Upper lobe of left lung (tissue), 6 donors: ENCODE measurements around the gene CFAP300. TPM values are rescaled to one million over a fixed set of nuclear protein-coding genes. Genes with fewer than 3 reads are reported as not detected.
A peak's percentile ranks its signal among the peaks of the same experiment; 100 is the strongest.

Experiments
- ATAC-seq, 2 donors: fragments of 200-7000 bp; cut with Tn5 transposase; one replicate each; pipeline ENCODE4 v1.9.1; 2022; ENCODE audit warnings: mild to moderate bottlenecking in 2 of 2, moderate library complexity in 2 of 2; ENCODE audit not compliant: low FRiP score in 2 of 2
- DNase-seq, 2 donors: peaks; one replicate each; pipeline ENCODE4 v3.0.0-alpha.2; 2019 to 2020
- H3K27ac ChIP-seq, 4 donors: fragments of 200-600 bp; sonication (generic); one replicate each; pipeline ENCODE4 v1.5.1; 2016 to 2019
- H3K27me3 ChIP-seq, 4 donors: fragments of 200-600 bp; sonication (generic); one replicate each; pipeline ENCODE4 v1.5.1; 2017 to 2019
- H3K36me3 ChIP-seq, 4 donors: fragments of 200-600 bp; sonication (generic); one replicate each; pipeline ENCODE4 v1.5.1; 2016 to 2019
- H3K4me1 ChIP-seq, 4 donors: fragments of 200-600 bp; sonication (generic); one replicate each; pipeline ENCODE4 v1.5.1; 2018 to 2019
- H3K4me3 ChIP-seq, 4 donors: fragments of 200-600 bp; sonication (generic); one replicate each; pipeline ENCODE4 v1.5.1; 2017 to 2019; ENCODE audit warnings: mild to moderate bottlenecking in 2 of 4, moderate library complexity in 1 of 4
- H3K9me3 ChIP-seq, 4 donors: fragments of 200-600 bp; sonication (generic); one replicate each; pipeline ENCODE4 v1.5.1; 2018 to 2019
- CTCF ChIP-seq, 6 experiments: fragments of 450-650 bp in 4 of 6; fragments of 200-600 bp in 2 of 6; sonication (generic) in 2 of 6; IDR thresholded peaks; one replicate each; pipeline ENCODE4 v1.5.1; 2016 to 2019; ENCODE audit warnings: antibody characterized with exemption in 6 of 6
- EP300 ChIP-seq, 4 donors: sonication (generic); formaldehyde crosslinking; IDR thresholded peaks; one replicate each; pipeline ENCODE4 v1.5.1; 2017; ENCODE audit warnings: antibody characterized with exemption in 4 of 4, control low read depth in 2 of 4
- POLR2A ChIP-seq, 4 donors: fragments of 450-650 bp; IDR thresholded peaks; one replicate each; pipeline ENCODE4 v1.5.1; 2016 to 2017; ENCODE audit warnings: antibody characterized with exemption in 4 of 4, mild to moderate bottlenecking in 2 of 4
- POLR2AphosphoS5 ChIP-seq, 2 donors: sonication (generic); formaldehyde crosslinking; IDR thresholded peaks; one replicate each; pipeline ENCODE4 v1.5.1; 2017; ENCODE audit warnings: antibody characterized with exemption in 2 of 2
- WGBS, 2 donors: methylation state at CpG; one replicate each; pipeline ENCODE4 v1.1.5; 2017 to 2018; 5-methylcytosine and 5-hydroxymethylcytosine counted together
- total RNA-seq, 6 donors: library from RNA; depleted of rRNA in 4 of 6; stranded (reverse); fragments of >200 nt in 4 of 6; gene quantifications; one replicate each; pipeline versions ENCODE4 v1.1.0 to v1.2.1, GENCODE V29; 2016 to 2021
- donor health status: DM: no; HTN: no; CAD: no; lungs with moderate emphysema.
- donor health status: DM: no; HTN: yes; CAD: no; lungs with severe emphysema.

CFAP300 gene
- total RNA-seq, 6 donors from 2014 or later, result 1.2 to 15.9 (median 4.2) TPM

DNA sequence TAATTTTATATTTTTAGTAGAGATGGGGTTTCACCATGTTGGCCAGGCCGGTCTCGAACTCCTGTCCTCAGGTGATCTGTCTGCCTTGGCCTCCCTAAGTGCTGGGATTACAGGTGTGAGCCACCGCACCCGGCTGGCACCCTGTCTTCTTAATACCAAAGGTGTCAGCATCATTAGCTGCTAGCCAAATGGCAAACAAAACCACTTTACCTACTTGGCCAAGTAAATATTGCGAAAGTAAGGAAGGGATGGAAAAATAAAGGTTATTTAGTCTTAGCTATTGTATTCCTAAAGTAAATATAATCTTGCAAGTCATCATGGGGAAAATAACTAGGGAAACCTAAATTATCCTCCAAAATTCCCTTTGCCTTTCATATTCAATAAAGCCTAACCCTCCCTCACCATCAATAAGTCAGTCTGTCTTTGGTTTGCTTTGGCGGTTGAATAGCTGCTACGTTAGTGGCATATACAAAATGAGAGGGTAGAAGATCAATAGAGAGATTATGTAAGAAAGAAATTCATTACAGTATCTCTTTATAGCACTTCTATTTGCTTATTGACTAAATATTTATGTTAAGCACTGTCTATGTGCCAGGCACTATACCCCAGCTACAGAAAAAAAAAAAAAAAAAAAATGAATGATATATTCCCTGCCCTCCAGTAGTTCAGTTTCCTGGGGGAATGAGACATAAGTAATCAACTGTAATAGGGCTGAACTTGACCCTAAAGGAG is 40.2 kb upstream of the CFAP300 start:
- Histone ChIP-seq H3K9me3 (no peaks in the 10 kb centered on the region), H3K27ac (peak overlapping the region; percentile 57 to 74 (median 64)), H3K4me3 (no peak overlapping the region), H3K4me1 (peaks cover 7 to 20% (median 14%) of the 10 kb centered on the region in 4 donors), H3K27me3 (no peaks in the 10 kb centered on the region), H3K36me3 (no peaks in the 10 kb centered on the region)
- DNase-seq (peak in 1 of 2 donors; percentile 48), ATAC-seq (no peak)
- WGBS, 2 donors, result 78 to 79% methylated on average over 7 of the region's 7 CpGs
- peak in 1 of 4 donors; percentile 49 for TF ChIP-seq EP300 (IDR thresholded peaks at IDR 0.05)
- no peak for TF ChIP-seq POLR2A (IDR thresholded peaks at IDR 0.05)

DNA sequence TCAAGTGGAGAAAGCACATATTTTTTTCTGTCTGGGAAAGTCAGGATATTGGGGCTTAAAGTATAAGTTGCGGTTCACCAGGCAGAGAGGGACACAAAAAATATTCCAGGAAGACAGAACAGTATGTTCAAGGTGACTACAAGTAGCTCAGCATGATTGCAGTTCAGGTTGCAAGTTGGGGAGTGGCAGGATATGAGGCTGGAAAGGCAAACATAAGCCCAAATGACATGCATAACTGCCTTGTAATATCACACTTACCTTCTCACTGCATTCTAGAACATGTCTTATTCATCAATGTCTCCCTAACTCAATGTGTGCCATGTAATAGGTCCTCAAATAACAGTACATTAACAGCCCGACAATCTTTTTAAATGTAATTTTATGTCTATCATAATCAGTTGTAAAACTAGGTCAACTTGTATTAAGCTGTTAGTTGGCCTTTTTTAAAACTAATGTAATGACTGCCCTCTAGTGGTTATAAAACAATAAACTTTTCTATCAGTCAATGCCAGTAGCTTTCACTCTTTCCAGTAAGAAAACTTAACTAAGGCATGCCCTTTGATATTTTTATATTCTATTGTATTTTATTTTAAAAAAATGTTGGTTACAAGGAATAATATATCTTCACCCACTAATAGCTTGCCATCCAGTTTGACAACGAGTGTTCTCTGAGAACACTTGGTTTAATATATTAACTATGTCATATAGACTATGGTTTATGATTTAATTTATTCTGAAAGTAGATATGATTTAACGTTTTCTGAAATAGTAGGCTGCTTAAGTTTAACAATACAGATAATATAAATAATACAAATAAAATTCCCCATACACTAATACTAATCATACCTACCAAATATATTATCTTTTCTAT is 39.4 kb upstream of the CFAP300 start:
- no peaks in the 10 kb centered on the region for H3K27me3 ChIP-seq
- 25 to 31% methylated on average over 4 of the region's 4 CpGs for WGBS, 2 donors
- peak overlapping the region; percentile 57 to 74 (median 64) for H3K27ac ChIP-seq
- DNase-seq (peak in 1 of 2 donors; percentile 67), ATAC-seq (peak; percentile 75 to 88)
- no peaks in the 10 kb centered on the region for H3K36me3 ChIP-seq
- no peak overlapping the region for H3K4me3 ChIP-seq
- no peaks in the 10 kb centered on the region for H3K9me3 ChIP-seq
- H3K4me1 ChIP-seq, result peaks cover 7 to 20% (median 14%) of the 10 kb centered on the region in 4 donors
- TF ChIP-seq EP300 (IDR thresholded peaks at IDR 0.05) (peak; percentile 30 to 98 (median 65)), POLR2A (IDR thresholded peaks at IDR 0.05) (no peak), CTCF (IDR thresholded peaks at IDR 0.05) (peak; percentile 29 to 70 (median 55)), POLR2AphosphoS5 (IDR thresholded peaks at IDR 0.05) (peak; percentile 48 to 58)

DNA sequence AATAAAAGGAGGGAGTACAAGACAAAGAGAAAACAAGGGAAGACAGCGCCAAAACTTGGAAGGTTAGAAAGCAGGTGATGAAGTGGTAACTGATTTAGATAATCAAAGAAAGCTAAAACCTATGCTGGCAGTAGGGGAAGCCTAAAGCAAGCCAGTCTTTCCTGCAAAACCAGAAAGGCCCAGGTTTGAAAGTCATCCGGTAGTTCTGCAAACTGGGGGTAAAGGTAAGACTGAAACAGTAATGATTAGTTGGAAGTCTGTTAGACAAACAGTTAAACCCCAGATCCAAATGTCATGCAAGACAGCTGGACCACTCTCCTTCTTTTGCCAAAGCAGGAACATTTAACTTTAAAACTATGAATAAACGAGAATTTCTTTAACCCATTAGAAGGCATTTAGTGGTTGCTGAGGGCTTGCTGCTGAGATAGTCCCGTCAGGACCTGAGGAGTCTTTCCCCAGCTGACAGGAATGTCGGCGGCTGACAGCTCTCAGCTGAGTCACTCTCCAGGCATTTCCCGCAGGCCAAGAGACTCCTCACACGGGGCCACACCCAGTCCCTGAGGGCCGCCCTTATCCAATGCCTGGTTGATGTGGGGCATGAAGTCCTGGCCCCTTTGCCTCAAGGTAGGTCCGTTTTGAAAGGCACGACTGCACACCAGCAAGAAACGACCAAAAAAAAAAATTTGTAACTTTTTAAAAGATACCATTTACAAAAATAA is 36.3 kb upstream of the CFAP300 start:
- WGBS, 2 donors, result 20 to 31% methylated on average over 11 to 12 of the region's 12 CpGs
- peak; percentile 87 to 89 for ATAC-seq
- Histone ChIP-seq H3K27me3 (no peaks in the 10 kb centered on the region), H3K36me3 (no peaks in the 10 kb centered on the region), H3K9me3 (no peaks in the 10 kb centered on the region), H3K4me1 (peaks cover 7 to 20% (median 14%) of the 10 kb centered on the region in 4 donors), H3K4me3 (no peak overlapping the region), H3K27ac (peak overlapping the region; percentile 11 to 55 (median 48))
- DNase-seq, result peak in 1 of 2 donors; percentile 89
- TF ChIP-seq EP300 (IDR thresholded peaks at IDR 0.05) (peak in 2 of 4 donors; percentile 44 to 61), POLR2A (IDR thresholded peaks at IDR 0.05) (no peak), CTCF (IDR thresholded peaks at IDR 0.05) (no peak), POLR2AphosphoS5 (IDR thresholded peaks at IDR 0.05) (peak; percentile 17 to 40)

DNA sequence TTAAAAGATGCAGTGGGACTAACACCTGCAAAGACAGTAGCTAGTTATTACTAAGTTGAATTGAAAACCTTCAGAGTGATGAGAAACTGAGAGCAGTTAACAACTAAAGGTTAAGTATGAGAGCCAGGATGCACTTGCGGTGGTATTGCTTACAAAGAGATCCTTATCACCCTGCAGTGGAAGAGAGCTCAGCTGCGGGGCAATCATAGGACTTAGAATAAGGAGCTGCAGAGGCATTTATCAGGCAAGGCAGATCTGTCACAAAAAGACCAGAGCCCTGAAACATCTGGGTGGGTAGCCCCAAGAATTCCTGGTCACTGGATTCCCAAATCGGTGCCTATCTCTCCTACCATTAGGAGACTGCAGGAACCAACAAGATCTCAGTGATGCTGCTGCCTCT is 34.3 kb upstream of the CFAP300 start:
- 44 to 49% methylated on average over 2 to 3 of the region's 3 CpGs for WGBS, 2 donors
- ATAC-seq, result no peak

DNA sequence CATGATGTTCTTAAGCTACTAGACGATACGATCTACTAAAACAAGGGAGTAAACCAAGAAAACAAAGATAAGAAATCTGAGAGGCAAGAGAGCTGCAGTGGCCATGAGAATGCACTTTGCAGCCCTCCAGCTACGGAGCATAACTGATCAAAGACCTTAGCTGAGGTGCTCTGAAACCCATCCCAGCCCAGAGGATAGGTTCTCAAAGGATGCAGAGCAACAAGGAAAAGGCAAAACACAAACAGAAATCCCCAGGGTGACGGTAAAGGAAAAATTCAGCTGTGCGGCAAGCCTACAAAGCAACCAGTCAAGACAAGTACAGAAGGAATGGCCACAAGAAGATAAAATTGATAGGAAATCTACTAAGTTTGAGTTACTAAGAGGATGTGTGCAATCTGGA is 32.5 kb upstream of the CFAP300 start:
- WGBS, 2 donors, result 84 to 91% methylated on average over 5 of the region's 5 CpGs
- DNase-seq, result no peak
- Histone ChIP-seq H3K27ac (no peak overlapping the region), H3K36me3 (no peaks in the 10 kb centered on the region), H3K4me3 (no peak overlapping the region), H3K4me1 (peaks cover 7 to 15% (median 9%) of the 10 kb centered on the region in 4 donors), H3K27me3 (no peaks in the 10 kb centered on the region), H3K9me3 (no peaks in the 10 kb centered on the region)
- no peak for TF ChIP-seq CTCF (IDR thresholded peaks at IDR 0.05)
- TF ChIP-seq EP300 (IDR thresholded peaks at IDR 0.05), result no peak
- TF ChIP-seq POLR2A (IDR thresholded peaks at IDR 0.05), result no peak
- no peak for TF ChIP-seq POLR2AphosphoS5 (IDR thresholded peaks at IDR 0.05)
- ATAC-seq, result no peak

More for the DNA sequence above, 34.3 kb upstream of the CFAP300 start:
- TF ChIP-seq POLR2AphosphoS5 (IDR thresholded peaks at IDR 0.05), result no peak
- TF ChIP-seq POLR2A (IDR thresholded peaks at IDR 0.05), result no peak
- Histone ChIP-seq H3K9me3 (no peaks in the 10 kb centered on the region), H3K27me3 (no peaks in the 10 kb centered on the region), H3K36me3 (no peaks in the 10 kb centered on the region), H3K27ac (no peak overlapping the region), H3K4me1 (peaks cover 7 to 15% (median 10%) of the 10 kb centered on the region in 4 donors), H3K4me3 (no peak overlapping the region)
- DNase-seq, result no peak
